SK-N-SH (cell line): ENCODE measurements around the gene AMMECR1. TPM values are rescaled to one million over a fixed set of nuclear protein-coding genes. Genes with fewer than 3 reads are reported as not detected.

Experiments
- CTCF ChIA-PET: fragments of 300-600, 350-600 bp; formaldehyde crosslinking; extraction: SDS; loops from one replicate; lab custom pipeline; 2021; lab: Yijun Ruan, JAX
- POLR2A ChIA-PET: fragments of 350-600 bp; sonication (Branson Sonifier 250); formaldehyde crosslinking; extraction: SDS; loops from one replicate; lab custom pipeline; 2020; ENCODE audit warnings: antibody characterized with exemption, inconsistent platforms; lab: Yijun Ruan, JAX
- DNase-seq: peaks from one replicate; pipeline ENCODE4 v3.0.0; 2012
- H2AFZ ChIP-seq: fragments of 200-600 bp; sonication (generic); 2 replicates; pipeline ENCODE4 v1.8.1; 2016; ENCODE audit warnings: antibody characterized with exemption, mild to moderate bottlenecking, low read depth
- H3F3A ChIP-seq: fragments of 200-600 bp; sonication (generic); replicated peaks from 2 replicates; pipeline ENCODE3; 2016; ENCODE audit warnings: antibody characterized with exemption, mild to moderate bottlenecking; ENCODE audit not compliant: insufficient read depth
- H3K27ac ChIP-seq, 2 experiments: fragments of 200-500 bp in 1 of 2; fragments of 200-600 bp in 1 of 2; sonication (Bioruptor generic) in 1 of 2; sonication (generic), shearing (Covaris generic) in 1 of 2; 2 replicates each; pipeline versions ENCODE4 v1.5.1 to v1.6.1; 2014 to 2016; ENCODE audit warnings: low read depth in 2 of 2, inconsistent platforms in 1 of 2, low read length in 1 of 2, mild to moderate bottlenecking in 1 of 2, mixed read lengths in 1 of 2
- H3K27me3 ChIP-seq: fragments of 200-600 bp; sonication (generic), shearing (Covaris generic); 2 replicates; pipeline ENCODE4 v1.6.1; 2016; ENCODE audit warnings: mixed run types; ENCODE audit not compliant: insufficient read depth
- H3K36me3 ChIP-seq, 2 experiments: fragments of 200-500 bp in 1 of 2; fragments of 200-600 bp in 1 of 2; sonication (Bioruptor generic) in 1 of 2; sonication (generic) in 1 of 2; replicated peaks in 1 of 2; 2 replicates each; pipeline versions ENCODE3 to v1.5.1; 2014 to 2016; ENCODE audit warnings: low read length in 1 of 2, mild to moderate bottlenecking in 1 of 2; ENCODE audit not compliant: insufficient read depth in 2 of 2, control insufficient read depth in 1 of 2
- H3K4me1 ChIP-seq, 2 experiments: fragments of 200-500 bp in 1 of 2; fragments of 200-600 bp in 1 of 2; sonication (Bioruptor generic) in 1 of 2; sonication (generic), shearing (Covaris generic) in 1 of 2; 2 replicates each; pipeline versions ENCODE4 v1.5.1 to v1.6.1; 2014 to 2016; ENCODE audit warnings: low read depth in 1 of 2, low read length in 1 of 2, mixed run types in 1 of 2; ENCODE audit not compliant: insufficient read depth in 2 of 2, control insufficient read depth in 1 of 2
- H3K4me2 ChIP-seq: fragments of 200-600 bp; sonication (generic), shearing (Covaris generic); 2 replicates; pipeline ENCODE4 v1.6.1; 2017; ENCODE audit warnings: mixed run types
- H3K4me3 ChIP-seq, 2 experiments: fragments of 200-500 bp in 1 of 2; fragments of 200-600 bp in 1 of 2; sonication (Bioruptor generic) in 1 of 2; sonication (generic), shearing (Covaris generic) in 1 of 2; 2 replicates each; pipeline versions ENCODE4 v1.5.1 to v1.8.1; 2014 to 2016; ENCODE audit warnings: low read depth in 2 of 2, inconsistent platforms in 1 of 2, low read length in 1 of 2, mild to moderate bottlenecking in 1 of 2, mixed read lengths in 1 of 2, moderate library complexity in 1 of 2
- H3K79me2 ChIP-seq: fragments of 200-600 bp; sonication (generic); 2 replicates; pipeline ENCODE4 v1.8.1; 2017; ENCODE audit warnings: mild to moderate bottlenecking; ENCODE audit not compliant: insufficient read depth
- H3K9ac ChIP-seq: fragments of 200-600 bp; sonication (generic); 2 replicates; pipeline ENCODE4 v1.6.1; 2017; ENCODE audit warnings: mixed run types
- H3K9me2 ChIP-seq: fragments of 200-600 bp; sonication (generic); 2 replicates; pipeline ENCODE4 v1.6.1; 2017; ENCODE audit warnings: mixed run types
- H3K9me3 ChIP-seq: fragments of 200-600 bp; sonication (generic); 2 replicates; pipeline ENCODE4 v1.6.1; 2017; ENCODE audit warnings: mixed run types, mild to moderate bottlenecking, moderate library complexity
- H4K20me1 ChIP-seq: fragments of 200-600 bp; sonication (generic); 2 replicates; pipeline ENCODE4 v1.6.1; 2017; ENCODE audit warnings: mild to moderate bottlenecking, mixed run types; ENCODE audit not compliant: insufficient read depth
- CHD2 ChIP-seq: fragments of 150-350 bp; IDR thresholded peaks from 2 replicates; pipeline ENCODE4 v1.6.1; 2018; ENCODE audit warnings: low read length; ENCODE audit not compliant: partially characterized antibody
- EP300 ChIP-seq, 2 experiments: IDR thresholded peaks; 2 replicates each; pipeline versions ENCODE4 v1.4.0 to v1.6.1; 2012; ENCODE audit warnings: borderline replicate concordance in 1 of 2, low read depth in 1 of 2, low read length in 1 of 2
- EZH2phosphoT487 ChIP-seq: fragments of 200-600 bp; sonication (generic); IDR thresholded peaks from 2 replicates; pipeline ENCODE4 v1.6.1; 2017; ENCODE audit warnings: low read depth, mixed run types, mild to moderate bottlenecking, antibody characterized with exemption, moderate library complexity, borderline replicate concordance
- FOSL2 ChIP-seq: IDR thresholded peaks from 2 replicates; pipeline ENCODE4 v1.4.0; 2012; ENCODE audit warnings: low read depth, mild to moderate bottlenecking, moderate library complexity, borderline replicate concordance
- GABPA ChIP-seq: IDR thresholded peaks from 2 replicates; pipeline ENCODE4 v1.4.0; 2012; ENCODE audit warnings: low read depth, mild to moderate bottlenecking
- GATA2 ChIP-seq: sonication (generic); formaldehyde crosslinking; IDR thresholded peaks from 2 replicates; pipeline ENCODE4 v1.5.0; 2020; ENCODE audit warnings: mild to moderate bottlenecking, missing genetic modification reagents
- JUND ChIP-seq: IDR thresholded peaks from 2 replicates; pipeline ENCODE4 v1.4.0; 2012
- MAX ChIP-seq: IDR thresholded peaks from 2 replicates; pipeline ENCODE4 v1.4.0; 2012; ENCODE audit warnings: low read depth
- NFIC ChIP-seq: IDR thresholded peaks from 2 replicates; pipeline ENCODE4 v1.4.0; 2012; ENCODE audit warnings: borderline replicate concordance
- POLR2AphosphoS5 ChIP-seq: IDR thresholded peaks from 2 replicates; pipeline ENCODE4 v1.6.1; 2012; ENCODE audit warnings: low read depth, low read length
- RCOR1 ChIP-seq: fragments of 150-350 bp; IDR thresholded peaks from 2 replicates; pipeline ENCODE4 v1.6.1; 2017; ENCODE audit warnings: antibody characterized with exemption, low read length
- REST ChIP-seq: IDR thresholded peaks from 2 replicates; pipeline ENCODE4 v1.6.1; 2012; ENCODE audit warnings: mild to moderate bottlenecking, low read depth, low read length, moderate library complexity
- TAF1 ChIP-seq: IDR thresholded peaks from 2 replicates; pipeline ENCODE4 v1.6.1; 2012; ENCODE audit warnings: low read depth, mild to moderate bottlenecking, low read length, moderate library complexity, borderline replicate concordance
- USF2 ChIP-seq: fragments of 150-350 bp; IDR thresholded peaks from 2 replicates; pipeline ENCODE4 v1.6.1; 2017; ENCODE audit warnings: antibody characterized with exemption, low read length, low read depth, borderline replicate concordance
- ZBTB33 ChIP-seq: IDR thresholded peaks from 2 replicates; pipeline ENCODE4 v1.4.0; 2012; ENCODE audit warnings: low read depth, borderline replicate concordance
- WGBS: methylation state at CpG from one replicate; pipeline ENCODE4 v1.1.6; 2017; ENCODE audit warnings: low lambda C conversion rate; 5-methylcytosine and 5-hydroxymethylcytosine counted together
- polyA plus RNA-seq, 3 experiments: library from polyadenylated mRNA; depleted of rRNA; stranded (reverse); fragments of >200 nt; gene quantifications; 2 replicates each; pipeline ENCODE4 v1.2.3, GENCODE V29; 2012

AMMECR1 gene
- polyA plus RNA-seq, 1 of the 3 experiments (the other 2 are of a cell fraction), result 1.3 TPM

- no peak for TF ChIP-seq REST
These were observed 107.3 kb downstream of the AMMECR1 start (continued) for GRCh38 chrX:110210417-110211139.

GRCh38 chrX:110208092-110208491 lies 109.8 kb downstream of the AMMECR1 start:
- Histone ChIP-seq H4K20me1 (no peaks in the 10 kb centered on the region), H3K9me3 (no peaks in the 10 kb centered on the region), H3K27ac (no peak overlapping the region), H3K4me3 (no peak overlapping the region), H3K4me1 (peaks cover 0 to 3% of the 10 kb centered on the region in 2 experiments; a peak in 2 of 4 replicates)
- POLR2A ChIA-PET, result no interaction called here
- TF ChIP-seq RCOR1 (no peak), EZH2phosphoT487 (no peak), FOSL2 (no peak), NFIC (no peak), EP300 (IDR thresholded peaks at IDR 0.05; ENCODE audit: borderline replicate concordance in 1 of 2, low read depth in 1 of 2, low read length in 1 of 2) (no peak), MAX (no peak), GATA2 (CRISPR knock-in tag) (no peak), CHD2 (no peak), ZBTB33 (no peak), POLR2AphosphoS5 (no peak), USF2 (no peak), GABPA (no peak), JUND (no peak), TAF1 (no peak)
- TF ChIP-seq, all 33 proteins: peak for 0
- DNase-seq, result no peak
- Histone ChIP-seq H3F3A (peaks cover 4% of the 10 kb centered on the region), H2AFZ (no peak overlapping the region), H3K4me2 (no peak overlapping the region), H3K36me3 (no peaks in the 10 kb centered on the region), H3K9ac (no peak overlapping the region), H3K9me2 (no peaks in the 10 kb centered on the region), H3K27me3 (no peaks in the 10 kb centered on the region), H3K79me2 (no peaks in the 10 kb centered on the region)
- WGBS, result 18% methylated on average over 2 of the region's 2 CpGs
- CTCF ChIA-PET, result interaction anchor here (1.3 kb wide), 1 partner anchor 62 kb away, joined by 3 read pairs; no protein-coding TSS in a partner anchor
